Measurements from ENCODE around the gene FLYWCH1. TPM values are rescaled to one million over a fixed set of nuclear protein-coding genes. Genes with fewer than 3 reads are reported as not detected.

FLYWCH1 gene
- total RNA-seq, 1 experiment from 2014 or later: 32.6 TPM

- ATAC-seq (no peak), DNase-seq (ENCODE audit: low spot score) (no peak)
- Mint-ChIP-seq H3K27ac (no peak overlapping the region), H3K4me3 (no peak overlapping the region), H3K9me3 (peaks cover 7% of the 10 kb centered on the region), H3K4me1 (peaks cover 3% of the 10 kb centered on the region), H3K27me3 (ENCODE audit: low read depth) (no peaks in the 10 kb centered on the region; the same call in 1 of the 2 replicates), H3K36me3 (peaks cover 7% of the 10 kb centered on the region; the same call in 1 of the 2 replicates)
- ChIA-PET CTCF (interaction anchor here (1.4 kb wide), 1 partner anchor 12 kb away, joined by 3 read pairs; no protein-coding TSS in a partner anchor), POLR2A (no interaction called here)
- TF ChIP-seq TCF7 (CRISPR knock-in tag; IDR thresholded peaks at IDR 0.05; ENCODE audit: low read depth): no peak
- no peak for TF ChIP-seq ESRRA (CRISPR knock-in tag; IDR thresholded peaks at IDR 0.05; ENCODE audit: borderline replicate concordance)
- TF ChIP-seq FOXP4 (CRISPR knock-in tag; IDR thresholded peaks at IDR 0.05): no peak
- no peak for TF ChIP-seq TP53 (CRISPR knock-in tag; IDR thresholded peaks at IDR 0.05)
- no peak for TF ChIP-seq ZNF425 (CRISPR knock-in tag; conservative IDR thresholded peaks at IDR 0.05)
- no peak for TF ChIP-seq GABPB1 (CRISPR knock-in tag; IDR thresholded peaks at IDR 0.05)
- TF ChIP-seq NFE2L1 (CRISPR knock-in tag; IDR thresholded peaks at IDR 0.05): no peak
- TF ChIP-seq AFF4 (CRISPR knock-in tag; IDR thresholded peaks at IDR 0.05; ENCODE audit: borderline replicate concordance): no peak
- TF ChIP-seq SMAD3 (CRISPR knock-in tag; IDR thresholded peaks at IDR 0.05; ENCODE audit: borderline replicate concordance): no peak
- TF ChIP-seq IRF1 (CRISPR knock-in tag; IDR thresholded peaks at IDR 0.05): no peak
Observed at GRCh38 chr16:2948807-2949704, 37.3 kb downstream of the FLYWCH1 start.

- ChIA-PET POLR2A (no interaction called here), CTCF (interaction anchor here (0.6 to 1.6 kb wide), 5 partner anchors 13 to 294 kb away, joined by 3 to 12 read pairs (median 3); partner anchors contain the start of genes CLDN6 and KREMEN2)
- no peak for DNase-seq (ENCODE audit: low spot score)
- H3K36me3 Mint-ChIP-seq: peaks cover 7% of the 10 kb centered on the region; the same call in 1 of the 2 replicates
- H3K27me3 Mint-ChIP-seq (ENCODE audit: low read depth): no peaks in the 10 kb centered on the region; the same call in 1 of the 2 replicates
- ATAC-seq: no peak
- peaks cover 7% of the 10 kb centered on the region for H3K4me1 Mint-ChIP-seq
- no peak overlapping the region for H3K27ac Mint-ChIP-seq
- peaks cover 7% of the 10 kb centered on the region for H3K9me3 Mint-ChIP-seq
- H3K4me3 Mint-ChIP-seq: no peak overlapping the region
- TF ChIP-seq FOXJ3 (CRISPR knock-in tag; IDR thresholded peaks at IDR 0.05; ENCODE audit: borderline replicate concordance) (no peak), IRF1 (CRISPR knock-in tag; IDR thresholded peaks at IDR 0.05) (no peak), ZMAT4 (CRISPR knock-in tag; IDR thresholded peaks at IDR 0.05) (no peak), ATF3 (CRISPR knock-in tag; conservative IDR thresholded peaks at IDR 0.05) (no peak), NR1H2 (CRISPR knock-in tag; IDR thresholded peaks at IDR 0.05) (no peak), ZNF396 (CRISPR knock-in tag; IDR thresholded peaks at IDR 0.05; ENCODE audit: borderline replicate concordance) (no peak), ETV6 (CRISPR knock-in tag; IDR thresholded peaks at IDR 0.05) (no peak), ZNF138 (CRISPR knock-in tag; conservative IDR thresholded peaks at IDR 0.05) (no peak), ELF4 (CRISPR knock-in tag; IDR thresholded peaks at IDR 0.05; ENCODE audit: low read depth) (no peak), RELA (CRISPR knock-in tag; IDR thresholded peaks at IDR 0.05; ENCODE audit: borderline replicate concordance) (no peak)
Observed at GRCh38 chr16:2949705-2950352, 38.1 kb downstream of the FLYWCH1 start.

Data from WTC11 (cell line).